GM21737 (cell line): ENCODE results near the gene SETBP1.

ENCODE experiments used
- ATAC-seq: cut with Tn5 transposase; IDR thresholded peaks from one replicate; pipeline ENCODE4 v1.9.1; 2021; ENCODE audit warnings: mild to moderate bottlenecking, moderate library complexity; ENCODE audit not compliant: unreplicated experiment

Gene SETBP1

DNA sequence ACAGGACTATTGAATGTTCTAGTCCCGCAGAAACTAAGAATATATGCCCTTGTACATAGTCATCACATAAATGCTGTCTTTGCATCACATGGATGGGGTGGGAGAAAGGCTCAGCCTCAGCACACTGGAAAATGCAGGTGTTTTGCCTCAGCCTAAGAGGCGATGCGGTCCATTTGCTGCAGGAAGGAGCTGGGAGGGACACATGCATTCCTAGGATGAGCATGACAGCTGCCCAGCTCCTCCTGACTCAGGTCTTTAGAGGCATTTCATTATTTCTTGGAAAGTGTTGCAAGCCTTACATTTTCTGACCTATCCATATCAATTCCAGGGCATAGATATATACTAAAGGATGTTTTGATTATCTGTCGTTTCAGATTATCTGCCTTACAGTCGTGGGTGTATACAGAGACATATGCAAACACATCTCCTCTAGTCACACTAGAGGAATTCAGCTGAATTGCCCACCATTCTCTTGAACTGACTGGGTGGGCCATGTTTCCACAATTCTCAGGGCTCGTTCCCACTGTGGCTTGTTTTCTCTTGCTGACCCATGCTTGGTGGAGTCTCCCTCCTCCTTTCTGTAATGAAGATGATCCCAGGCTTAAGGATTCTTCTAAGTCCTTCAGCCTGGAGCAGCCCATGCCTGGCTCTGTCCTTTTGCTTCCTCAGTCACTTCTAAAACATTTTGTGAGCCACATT is 156.9 kb downstream of the SETBP1 start:
- ATAC-seq: no peak

DNA sequence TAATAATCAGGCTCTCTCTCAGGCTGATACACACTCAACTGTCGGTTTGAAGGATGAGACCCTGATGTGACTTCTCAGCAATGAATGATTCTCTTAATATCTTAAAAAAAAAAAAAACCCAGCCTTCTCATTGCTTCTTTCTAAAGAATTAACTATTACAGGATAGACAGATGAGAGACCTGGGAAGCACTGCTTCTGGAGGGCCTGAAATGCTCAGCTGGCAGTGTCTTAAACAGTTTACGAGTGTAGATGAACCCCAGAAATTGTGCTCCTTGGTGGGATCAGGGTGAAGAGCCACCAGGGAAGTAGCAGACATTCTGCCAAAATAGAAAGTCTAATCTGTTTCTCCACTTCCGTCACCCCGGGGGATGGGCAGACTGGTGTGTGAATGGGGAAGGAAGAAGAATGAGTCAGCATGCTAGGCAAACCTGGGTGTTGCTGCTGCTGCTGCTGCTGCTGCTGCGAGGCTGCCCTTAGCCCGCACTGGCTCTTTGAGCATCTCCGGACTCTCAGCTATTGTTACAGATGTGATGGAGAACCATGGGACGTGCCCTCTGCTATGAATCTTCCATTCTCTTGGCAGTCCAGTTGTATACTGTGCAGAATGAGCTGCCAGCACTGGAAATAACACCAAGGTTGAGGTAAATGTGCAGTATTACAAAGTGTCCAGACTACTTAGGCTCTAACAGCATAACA is 158.4 kb downstream of the SETBP1 start:
- ATAC-seq: peak; percentile 98

DNA sequence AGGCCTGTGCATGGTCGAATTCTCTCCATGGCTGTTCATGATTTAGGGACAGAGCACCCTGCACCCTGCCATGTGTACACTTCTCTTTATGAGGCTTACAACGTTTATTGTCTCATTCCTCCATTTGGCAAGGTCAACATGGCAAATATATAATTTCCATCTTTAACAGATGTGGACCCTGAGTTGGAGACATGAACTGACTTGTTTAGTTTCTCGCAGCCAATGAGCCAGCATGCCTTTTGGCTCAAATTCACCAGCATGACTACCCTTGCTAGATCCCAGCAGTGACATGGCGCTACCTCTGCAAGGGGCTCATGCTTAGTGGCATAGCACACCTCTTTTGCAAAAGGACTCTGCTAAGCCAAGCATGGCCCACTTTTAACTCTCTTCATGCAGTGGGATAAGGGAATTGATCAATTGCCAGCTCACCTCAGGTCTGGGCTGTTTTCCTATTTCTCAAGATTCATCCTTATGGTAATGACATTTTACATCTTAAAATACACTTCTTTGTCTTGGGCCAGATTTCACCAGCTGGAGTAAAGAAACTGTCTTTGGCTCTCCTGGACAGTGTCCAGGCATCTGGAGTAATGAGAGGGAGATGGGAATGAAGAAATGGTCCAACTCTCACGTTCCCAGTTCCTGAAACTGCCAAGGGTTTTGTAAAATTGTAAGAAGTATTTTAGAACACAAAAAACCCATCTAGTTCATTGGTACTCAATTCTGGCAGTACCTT is 159.5 kb downstream of the SETBP1 start:
- ATAC-seq: no peak

GRCh38 chr18:44841221-44841620 is 160.5 kb downstream of the SETBP1 start:
- no peak for ATAC-seq

DNA sequence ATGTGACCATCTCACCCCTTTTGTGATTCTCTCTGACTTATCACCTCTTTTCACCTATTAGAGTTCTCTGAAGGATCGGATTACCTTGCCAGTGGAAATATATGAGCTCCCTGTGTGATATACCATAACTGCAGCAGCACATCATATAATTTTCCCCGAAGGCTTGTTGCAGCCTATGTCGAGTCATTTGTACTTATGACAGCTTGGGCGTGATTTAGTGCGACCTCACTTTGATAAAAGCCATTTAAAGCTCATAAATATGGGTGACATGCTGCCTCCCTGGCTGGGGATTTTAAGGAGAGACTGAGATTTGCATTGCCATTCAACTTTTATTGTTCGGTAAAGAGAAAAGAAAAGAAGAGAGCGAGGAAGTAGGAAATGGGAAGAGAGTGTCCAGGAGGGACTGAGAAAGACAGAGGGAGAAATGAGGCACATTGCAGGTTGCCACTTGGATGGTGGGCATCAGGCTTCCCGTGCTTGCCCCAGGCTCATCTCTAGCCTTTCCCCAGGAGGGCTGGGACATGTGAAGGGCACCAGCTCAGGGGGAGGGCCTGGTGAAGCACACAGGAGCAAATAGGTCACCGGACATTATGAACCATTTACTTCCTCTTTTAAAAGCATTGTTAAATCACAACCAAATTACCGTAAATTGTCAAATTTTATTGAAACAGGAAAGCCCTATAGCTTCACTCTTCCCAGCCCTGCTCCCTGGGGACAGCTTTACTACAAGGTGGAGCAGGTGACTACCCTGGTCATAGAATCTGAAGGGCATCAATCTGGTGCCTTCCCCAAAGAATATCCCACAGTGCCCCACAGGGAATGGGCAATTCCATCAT is 161.3 kb downstream of the SETBP1 start:
- ATAC-seq: no peak

GRCh38 chr18:44842588-44843412 is 162.1 kb downstream of the SETBP1 start:
- no peak for ATAC-seq

GRCh38 chr18:44844486-44844885 is 163.8 kb downstream of the SETBP1 start:
- ATAC-seq: no peak

- ATAC-seq: no peak
Measured at GRCh38 chr18:44846450-44846849, 165.8 kb downstream of the SETBP1 start.

DNA sequence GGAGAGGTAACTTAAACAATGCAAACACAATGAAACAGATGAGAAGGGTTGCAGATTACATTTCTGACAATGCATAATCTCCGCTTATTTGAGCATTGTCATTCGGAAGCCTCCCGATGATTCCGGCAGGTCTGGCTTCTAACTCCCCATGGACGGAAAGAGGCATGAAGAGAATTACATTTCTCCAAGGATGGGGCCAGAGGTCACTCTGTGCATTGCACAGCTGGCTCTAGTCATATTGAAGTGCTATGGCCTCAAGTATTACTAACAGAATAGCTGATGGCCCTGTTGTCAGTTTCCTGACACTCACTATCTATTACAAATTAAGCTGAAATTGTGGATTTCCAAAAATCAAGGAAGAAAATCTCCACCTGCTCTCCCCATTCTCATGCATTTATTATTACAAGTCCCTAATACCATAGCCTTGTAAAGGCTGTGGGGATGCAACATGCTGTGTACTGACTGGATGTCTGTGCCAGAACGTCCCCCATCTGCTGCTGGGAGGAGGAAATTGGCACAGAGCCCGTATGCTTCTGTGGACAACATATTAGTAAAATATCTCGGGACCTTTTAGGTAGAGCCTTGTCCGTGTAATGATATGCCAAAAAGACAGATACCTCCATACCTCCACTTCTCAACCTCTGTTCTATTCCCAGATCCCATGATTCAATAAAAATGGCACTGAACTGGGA is 168.1 kb downstream of the SETBP1 start:
- ATAC-seq: no peak

DNA sequence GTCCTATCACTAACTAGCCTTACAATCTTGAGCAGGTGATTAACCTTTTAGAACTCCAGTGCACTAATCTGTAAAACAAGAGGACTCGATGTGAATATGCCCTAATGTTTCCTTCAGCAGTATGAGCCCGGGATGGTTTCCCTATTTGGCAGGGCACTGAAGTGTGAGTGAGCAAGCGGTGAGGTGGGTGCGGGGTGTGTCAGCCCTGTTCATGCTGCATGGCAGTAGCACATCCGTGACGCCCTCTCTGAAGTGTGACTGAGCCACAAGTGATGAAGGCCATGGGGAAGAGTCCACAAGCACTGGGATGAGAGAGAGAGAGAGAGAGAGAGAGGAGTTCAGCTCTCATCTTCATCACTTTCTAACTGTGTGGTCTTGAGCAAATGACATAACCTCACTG is 168.7 kb downstream of the SETBP1 start:
- no peak for ATAC-seq

DNA sequence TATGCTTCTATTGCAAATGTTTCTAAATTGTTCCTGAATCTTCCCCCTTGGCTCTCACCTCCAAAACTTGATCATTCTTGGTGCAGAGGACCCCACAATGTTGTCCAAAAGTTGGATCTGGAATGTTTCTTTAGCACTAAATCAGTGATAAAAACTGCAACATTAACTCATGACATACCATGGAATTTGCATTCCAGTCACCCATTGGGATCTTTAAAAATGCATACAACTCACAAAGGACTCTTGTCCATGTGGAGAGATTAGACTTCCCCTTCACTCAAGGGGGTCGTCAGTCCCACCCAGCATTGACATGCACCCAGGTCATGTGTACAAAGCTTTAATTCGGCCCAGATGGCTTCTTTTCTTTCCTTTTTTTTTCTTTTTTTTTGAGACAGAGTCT is 169.3 kb downstream of the SETBP1 start:
- no peak for ATAC-seq

DNA sequence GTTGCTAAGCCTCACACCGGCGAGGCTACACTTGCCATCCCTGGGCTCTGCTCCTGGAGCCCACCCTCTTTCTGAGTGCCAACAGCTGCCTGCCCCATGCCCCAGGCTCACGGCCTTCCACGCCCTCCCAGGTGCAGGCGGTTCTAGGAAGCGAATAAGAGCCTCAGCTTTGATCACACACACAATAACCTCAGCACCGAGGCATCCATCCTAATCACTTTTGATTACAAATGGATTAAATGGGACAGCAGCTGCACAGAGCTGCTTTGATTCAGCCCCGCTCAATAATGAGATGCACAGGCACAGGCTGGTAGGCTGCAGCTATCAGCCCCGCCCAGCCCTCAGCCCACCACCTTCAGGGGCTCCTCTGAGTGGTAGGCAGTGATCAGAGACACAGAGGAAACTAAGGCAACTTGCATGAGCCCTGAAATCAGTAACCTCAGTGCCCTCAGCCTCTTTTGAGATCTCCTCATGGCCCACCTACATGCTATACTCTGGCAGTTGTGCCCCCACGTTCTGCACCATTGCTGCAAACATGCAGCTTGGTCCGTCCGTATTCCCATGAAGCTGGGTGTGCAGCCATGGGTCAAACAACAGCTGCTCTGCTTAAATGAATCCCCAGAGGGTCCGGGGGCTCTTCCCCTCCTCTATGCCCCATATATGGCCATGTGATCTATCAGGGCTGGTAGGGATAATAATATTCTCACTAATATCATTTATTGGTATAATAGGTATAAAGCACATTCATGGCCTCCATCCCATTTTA is 171.4 kb downstream of the SETBP1 start:
- ATAC-seq: no peak

- ATAC-seq: no peak
Measured at GRCh38 chr18:44852818-44853217, 172.1 kb downstream of the SETBP1 start.

GRCh38 chr18:44853430-44853829 is 172.7 kb downstream of the SETBP1 start:
- no peak for ATAC-seq

DNA sequence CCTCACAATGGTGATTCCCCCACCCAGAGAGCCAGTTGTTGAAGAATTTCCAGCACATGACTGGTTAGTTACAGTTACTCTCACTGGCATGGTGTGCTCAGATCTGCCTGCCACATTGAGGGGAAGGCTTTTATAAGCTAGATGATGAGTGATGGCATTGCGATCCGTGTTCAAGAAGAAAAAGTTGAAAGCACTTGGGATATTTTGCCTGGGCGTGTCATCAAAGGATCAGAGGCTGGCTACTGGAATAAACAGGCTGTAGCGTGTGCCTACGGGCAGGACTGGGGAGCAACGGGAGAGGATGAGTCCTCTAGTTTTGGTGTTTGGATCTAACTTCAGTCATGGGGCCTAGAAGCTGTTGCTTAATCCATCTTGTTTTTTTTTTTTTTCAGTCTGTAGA is 175.0 kb downstream of the SETBP1 start:
- ATAC-seq: no peak

- no peak for ATAC-seq
Measured at GRCh38 chr18:44856157-44856556, 175.5 kb downstream of the SETBP1 start.

- no peak for ATAC-seq
Measured at GRCh38 chr18:44857081-44857480, 176.4 kb downstream of the SETBP1 start.

GRCh38 chr18:44857744-44858491 is 177.2 kb downstream of the SETBP1 start:
- no peak for ATAC-seq
